Esophagus muscularis mucosa (tissue), 4 donors: Measurements from ENCODE around the gene GLIS1. TPM values are rescaled to one million over a fixed set of nuclear protein-coding genes. Genes with fewer than 3 reads are reported as not detected.

Source experiments
- DNase-seq: peaks from one replicate; pipeline ENCODE4 v3.0.0-alpha.2; 2017; ENCODE audit errors: extremely low spot score
- H3K27ac ChIP-seq, 4 donors: fragments of 200-600 bp; sonication (generic); replicated peaks in 1 of 4; 1 replicate in 3 of 4; 2 replicates in 1 of 4; pipeline ENCODE4 v1.5.1; 2016 to 2019; ENCODE audit warnings: mild to moderate bottlenecking in 1 of 4
- H3K27me3 ChIP-seq, 4 donors: fragments of 200-600 bp; sonication (generic); one replicate each; pipeline versions ENCODE4 v1.5.1 to v1.6.0; 2016 to 2019
- H3K36me3 ChIP-seq, 4 donors: fragments of 200-600 bp; sonication (generic); one replicate each; pipeline ENCODE4 v1.5.1; 2016 to 2019
- H3K4me1 ChIP-seq, 4 donors: fragments of 200-600 bp; sonication (generic); one replicate each; pipeline ENCODE4 v1.5.1; 2016 to 2019
- H3K4me3 ChIP-seq, 4 donors: fragments of 200-600 bp; sonication (generic); 1 replicate in 2 of 4; 2 replicates in 2 of 4; pipeline ENCODE4 v1.5.1; 2016 to 2019; ENCODE audit warnings: mild to moderate bottlenecking in 4 of 4, moderate library complexity in 1 of 4
- H3K9me3 ChIP-seq, 4 donors: fragments of 200-600 bp; sonication (generic); 1 replicate in 3 of 4; 2 replicates in 1 of 4; pipeline ENCODE4 v1.5.1; 2016 to 2019
- CTCF ChIP-seq, 3 experiments: fragments of 200-600 bp in 2 of 3; fragments of 450-650 bp in 1 of 3; sonication (generic) in 2 of 3; IDR thresholded peaks; one replicate each; pipeline ENCODE4 v1.5.1; 2017 to 2019; ENCODE audit warnings: antibody characterized with exemption in 3 of 3, mild to moderate bottlenecking in 2 of 3, moderate library complexity in 1 of 3
- EP300 ChIP-seq: sonication (generic); formaldehyde crosslinking; IDR thresholded peaks from one replicate; pipeline ENCODE4 v1.6.1; 2017; ENCODE audit warnings: antibody characterized with exemption
- POLR2A ChIP-seq: fragments of 450-650 bp; IDR thresholded peaks from one replicate; pipeline ENCODE4 v1.6.1; 2017; ENCODE audit warnings: antibody characterized with exemption, moderate library complexity, mild to moderate bottlenecking, low read depth
- POLR2AphosphoS5 ChIP-seq, 2 donors: sonication (generic); formaldehyde crosslinking; IDR thresholded peaks; one replicate each; pipeline ENCODE4 v1.6.1; 2017; ENCODE audit warnings: antibody characterized with exemption in 2 of 2
- WGBS: methylation state at CpG from one replicate; pipeline ENCODE4 v1.1.5; 2018; 5-methylcytosine and 5-hydroxymethylcytosine counted together
- intact Hi-C: fragments of 100-400 bp; cut with DNase I; formaldehyde crosslinking; loops from one replicate; pipeline ENCODE4 v1.15.1; 2023
- total RNA-seq, 4 donors: library from RNA; depleted of rRNA; stranded (reverse); fragments of >200 nt; gene quantifications; one replicate each; pipeline versions ENCODE4 v1.1.0 to v1.2.1, GENCODE V29; 2016

The GLIS1 gene
- total RNA-seq, result under 1 TPM in 2 of 4 donors, not detected in 2; 0.17 to 0.42 TPM

DNA sequence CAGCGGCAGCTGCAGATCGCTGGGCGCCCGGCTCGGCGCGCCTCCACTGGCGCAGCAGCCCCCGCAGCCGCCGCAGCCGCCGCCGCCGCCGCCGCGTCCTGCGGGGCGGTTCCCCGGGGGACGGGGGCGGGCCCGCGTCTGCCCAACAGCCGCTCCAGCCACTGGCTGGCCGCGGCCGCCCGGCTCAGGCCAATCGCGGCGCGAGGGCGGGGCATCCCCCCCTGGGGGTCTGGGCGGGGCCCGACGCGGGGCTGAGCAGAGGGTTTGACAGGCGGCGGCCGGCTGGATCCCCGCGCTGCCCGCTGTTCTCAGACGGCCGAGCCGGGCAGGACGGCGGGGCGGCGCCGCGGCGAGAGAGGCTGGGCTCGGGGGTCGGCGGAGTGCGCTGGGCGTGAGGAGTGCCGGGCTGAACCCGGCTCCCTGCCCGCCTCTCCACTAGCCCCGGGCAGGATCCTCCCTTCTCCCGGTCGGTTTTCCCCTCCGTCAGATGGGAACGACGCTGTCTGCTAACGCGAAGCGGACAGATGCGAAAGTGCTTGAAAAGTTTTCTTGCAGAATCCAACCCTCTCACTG lies at the start of gene GLIS1:
Gene GLIS1 (minus strand): TSS at position 56 of the 573 bp plus-strand sequence. CDS start 1,100 bp downstream, outside the sequence.
- no peak for DNase-seq
- Histone ChIP-seq H3K36me3 (no peaks in the 10 kb centered on the region), H3K27me3 (peaks cover 4 to 76% (median 24%) of the 10 kb centered on the region in 4 donors), H3K4me1 (peaks cover 15 to 27% (median 26%) of the 10 kb centered on the region in 4 donors), H3K27ac (no peak within 1 kb of the TSS), H3K4me3 (peak within 1 kb of the TSS; percentile 53 to 73 (median 62)), H3K9me3 (no peaks in the 10 kb centered on the region)
- TF ChIP-seq EP300, result no peak
- TF ChIP-seq POLR2AphosphoS5 (IDR thresholded peaks at IDR 0.05), result peak in 1 of 2 donors; percentile 7
- TF ChIP-seq CTCF (IDR thresholded peaks at IDR 0.05), result no peak
- no peak for TF ChIP-seq POLR2A
- intact Hi-C loops, result no loop called here
- 0% methylated on average over 3 of the region's 73 CpGs for WGBS

- Histone ChIP-seq H3K4me3 (no peak overlapping the region), H3K9me3 (no peaks in the 10 kb centered on the region), H3K27me3 (no peaks in the 10 kb centered on the region), H3K27ac (no peak overlapping the region), H3K36me3 (peaks cover 15 to 70% (median 52%) of the 10 kb centered on the region in 4 donors), H3K4me1 (no peaks in the 10 kb centered on the region)
- TF ChIP-seq CTCF (IDR thresholded peaks at IDR 0.05), result no peak
- no peak for TF ChIP-seq EP300
- no peak for TF ChIP-seq POLR2A
- TF ChIP-seq POLR2AphosphoS5 (IDR thresholded peaks at IDR 0.05), result no peak
- WGBS, result 96% methylated on average over 3 of the region's 3 CpGs
- DNase-seq, result no peak
- intact Hi-C loops, result no loop called here
Observed at GRCh38 chr1:53787655-53788054, 48.7 kb upstream of the GLIS1 start.

- intact Hi-C loops, result no loop called here
- Histone ChIP-seq H3K27ac (no peak overlapping the region), H3K36me3 (peaks cover 7 to 66% (median 42%) of the 10 kb centered on the region in 4 donors), H3K4me1 (no peaks in the 10 kb centered on the region), H3K4me3 (no peak overlapping the region), H3K9me3 (no peaks in the 10 kb centered on the region), H3K27me3 (no peaks in the 10 kb centered on the region)
- no peak for TF ChIP-seq POLR2AphosphoS5 (IDR thresholded peaks at IDR 0.05)
- WGBS, result 96% methylated on average over 1 of the region's 1 CpG
- no peak for DNase-seq
Observed at GRCh38 chr1:53783056-53783455, 44.1 kb upstream of the GLIS1 start.

GRCh38 chr1:53781654-53782053 lies 42.7 kb upstream of the GLIS1 start:
- H3K4me3 ChIP-seq, result no peak overlapping the region
- no peaks in the 10 kb centered on the region for H3K4me1 ChIP-seq
- peaks cover 6 to 66% (median 36%) of the 10 kb centered on the region in 4 donors for H3K36me3 ChIP-seq
- no peak for TF ChIP-seq EP300
- TF ChIP-seq CTCF (IDR thresholded peaks at IDR 0.05), result no peak
- no peak for TF ChIP-seq POLR2A
- TF ChIP-seq POLR2AphosphoS5 (IDR thresholded peaks at IDR 0.05), result no peak
- intact Hi-C loops, result no loop called here
- WGBS, result 87% methylated on average over 3 of the region's 3 CpGs
- no peaks in the 10 kb centered on the region for H3K27me3 ChIP-seq
- no peaks in the 10 kb centered on the region for H3K9me3 ChIP-seq
- no peak for DNase-seq
- no peak overlapping the region for H3K27ac ChIP-seq

GRCh38 chr1:53777272-53777671 lies 38.3 kb upstream of the GLIS1 start:
- no peak for DNase-seq
- TF ChIP-seq POLR2AphosphoS5 (IDR thresholded peaks at IDR 0.05) (no peak), EP300 (no peak), CTCF (IDR thresholded peaks at IDR 0.05) (no peak), POLR2A (no peak)
- WGBS, result 95% methylated on average over 1 of the region's 1 CpG
- no peaks in the 10 kb centered on the region for H3K9me3 ChIP-seq
- H3K36me3 ChIP-seq, result peaks cover 2 to 37% (median 12%) of the 10 kb centered on the region in 4 donors
- no peaks in the 10 kb centered on the region for H3K4me1 ChIP-seq
- no peak overlapping the region for H3K27ac ChIP-seq
- intact Hi-C loops, result no loop called here
- no peak overlapping the region for H3K4me3 ChIP-seq
- H3K27me3 ChIP-seq, result no peaks in the 10 kb centered on the region
